GM18508 (cell line): ENCODE results near the gene NAGK.
"Not testable (repeated sequence)": the region's sequence is repeated elsewhere in the genome, so short reads cannot be mapped to it uniquely, and the experiment has no call there.

Experiments used
- ATAC-seq: cut with Tn5 transposase; IDR thresholded peaks from one replicate; pipeline ENCODE4 v1.9.1; 2021; ENCODE audit warnings: moderate number of reproducible peaks; ENCODE audit not compliant: insufficient read depth, unreplicated experiment

Gene NAGK

GRCh38 chr2:71102981-71103681, 34.7 kb downstream of the NAGK start:
- ATAC-seq: no peak

- ATAC-seq: no peak
Observed at GRCh38 chr2:71103809-71104208, 35.4 kb downstream of the NAGK start.

DNA sequence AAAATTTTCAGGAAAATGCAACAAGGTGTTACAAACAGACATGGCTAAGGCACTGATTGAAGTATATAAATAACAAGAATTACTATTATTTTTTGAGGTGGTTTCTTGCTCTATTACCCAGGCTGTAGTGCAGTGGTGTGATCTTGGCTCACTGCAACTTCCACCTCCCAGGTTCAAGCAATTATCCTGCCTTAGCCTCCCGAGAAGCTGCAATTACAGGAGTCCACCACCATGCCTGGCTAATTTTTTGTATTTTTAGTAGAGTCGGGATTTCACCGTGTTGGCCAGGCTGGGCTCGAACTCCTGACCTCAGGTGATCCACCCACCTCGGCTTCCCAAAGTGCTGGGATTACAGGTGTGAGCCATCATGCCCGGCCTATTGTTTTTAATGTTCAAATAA, 38.0 kb downstream of the NAGK start:
- not testable (repeated sequence) for ATAC-seq

DNA sequence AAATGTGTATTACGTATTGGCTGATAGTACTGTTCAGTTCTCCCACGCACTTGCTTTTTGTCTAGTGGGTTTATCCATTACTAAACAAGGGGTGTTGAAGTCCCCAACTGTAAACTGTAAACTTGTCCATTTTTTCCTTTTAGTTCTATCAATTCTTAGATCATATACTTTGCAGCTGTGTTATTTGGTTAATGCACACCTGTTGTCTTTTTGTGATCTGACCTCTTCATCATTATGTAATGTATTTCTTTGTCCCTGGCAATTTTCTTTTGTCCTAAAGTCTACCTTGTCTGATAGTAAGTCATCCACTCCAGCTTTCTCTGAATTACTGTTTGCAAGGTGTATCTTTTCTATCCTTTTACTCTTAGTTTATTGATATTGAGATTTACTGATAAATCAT, 39.6 kb downstream of the NAGK start:
- ATAC-seq: no peak

DNA sequence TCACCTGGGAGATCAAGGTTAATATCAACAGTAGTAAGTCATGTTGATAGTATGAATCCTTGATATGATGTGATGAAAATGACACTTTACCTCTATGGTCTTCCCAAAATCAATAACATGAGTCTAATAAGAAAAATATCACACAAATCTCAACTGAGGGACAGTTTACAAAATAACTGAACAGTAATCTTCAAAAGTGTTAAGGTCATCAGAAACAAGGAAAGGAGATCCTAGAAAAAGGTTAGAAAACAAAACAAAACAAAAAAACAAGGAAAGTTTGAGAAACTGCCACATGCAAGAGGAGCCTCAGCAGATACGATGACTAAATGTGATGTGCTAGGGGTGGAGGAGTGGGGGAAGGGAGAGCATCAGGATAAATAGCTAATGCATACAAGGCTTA, 45.4 kb downstream of the NAGK start:
- no peak for ATAC-seq

- no peak for ATAC-seq
Observed at GRCh38 chr2:71117063-71117462, 48.6 kb downstream of the NAGK start.

- ATAC-seq: no peak
Observed at GRCh38 chr2:71120195-71120594, 51.7 kb downstream of the NAGK start.

DNA sequence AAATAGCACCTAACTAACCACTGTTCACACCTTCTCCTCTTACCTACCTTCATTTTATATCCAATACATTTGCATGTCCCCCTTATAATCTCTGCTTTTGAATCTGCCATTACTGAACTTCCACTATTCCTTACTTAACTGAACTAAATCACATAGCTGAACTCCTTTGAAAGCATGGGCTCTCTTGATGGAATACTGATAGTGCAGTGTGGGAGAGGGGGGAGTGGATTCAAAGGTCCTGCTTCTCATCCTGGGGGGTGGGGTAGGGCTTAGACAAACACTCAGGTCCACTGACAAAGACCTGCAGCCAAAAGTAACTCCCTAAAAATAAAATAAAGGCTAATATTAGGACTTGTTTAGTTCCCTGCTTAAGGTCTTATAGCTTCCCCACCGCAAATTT, 53.0 kb downstream of the NAGK start:
- ATAC-seq: no peak

DNA sequence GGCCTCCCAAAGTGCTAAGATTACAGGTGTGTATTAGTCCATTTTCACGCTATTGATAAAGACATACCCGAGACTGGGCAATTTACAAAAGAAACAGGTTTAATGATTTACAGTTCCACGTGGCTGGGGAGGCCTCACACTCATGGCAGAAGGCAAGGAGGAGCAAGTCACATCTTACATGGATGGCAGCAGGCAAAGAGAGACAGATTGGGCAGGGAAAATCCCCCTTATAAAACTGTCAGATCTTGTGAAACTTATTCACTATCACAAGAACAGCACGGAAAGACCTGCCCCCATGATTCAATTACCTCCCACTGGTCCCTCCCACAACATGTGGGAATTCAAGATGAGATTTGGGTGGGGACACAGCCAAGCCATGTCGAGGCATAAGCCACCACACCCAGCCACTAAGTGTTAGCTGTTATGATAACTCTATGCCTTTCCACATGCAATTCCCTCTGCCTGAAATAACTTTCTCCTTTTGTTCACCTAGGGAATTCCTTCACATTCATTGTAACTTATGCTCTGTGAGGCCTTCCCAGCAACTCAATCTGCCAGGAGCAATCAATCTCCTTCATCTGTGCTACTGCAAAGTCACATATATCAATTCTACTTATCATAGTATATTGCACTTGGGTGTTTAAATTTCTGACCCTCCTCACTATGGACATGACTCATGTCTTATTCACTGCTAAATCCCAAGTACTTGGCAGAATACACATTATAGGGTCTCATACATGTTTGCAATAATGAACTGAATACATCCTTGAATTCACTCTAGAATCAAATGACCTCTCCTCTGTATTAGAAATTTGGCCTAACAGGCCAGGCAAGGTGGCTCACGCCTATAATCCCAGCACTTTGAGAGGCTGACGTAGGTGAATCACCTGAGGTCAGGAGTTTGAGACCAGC, 54.2 kb downstream of the NAGK start:
- ATAC-seq: no peak

DNA sequence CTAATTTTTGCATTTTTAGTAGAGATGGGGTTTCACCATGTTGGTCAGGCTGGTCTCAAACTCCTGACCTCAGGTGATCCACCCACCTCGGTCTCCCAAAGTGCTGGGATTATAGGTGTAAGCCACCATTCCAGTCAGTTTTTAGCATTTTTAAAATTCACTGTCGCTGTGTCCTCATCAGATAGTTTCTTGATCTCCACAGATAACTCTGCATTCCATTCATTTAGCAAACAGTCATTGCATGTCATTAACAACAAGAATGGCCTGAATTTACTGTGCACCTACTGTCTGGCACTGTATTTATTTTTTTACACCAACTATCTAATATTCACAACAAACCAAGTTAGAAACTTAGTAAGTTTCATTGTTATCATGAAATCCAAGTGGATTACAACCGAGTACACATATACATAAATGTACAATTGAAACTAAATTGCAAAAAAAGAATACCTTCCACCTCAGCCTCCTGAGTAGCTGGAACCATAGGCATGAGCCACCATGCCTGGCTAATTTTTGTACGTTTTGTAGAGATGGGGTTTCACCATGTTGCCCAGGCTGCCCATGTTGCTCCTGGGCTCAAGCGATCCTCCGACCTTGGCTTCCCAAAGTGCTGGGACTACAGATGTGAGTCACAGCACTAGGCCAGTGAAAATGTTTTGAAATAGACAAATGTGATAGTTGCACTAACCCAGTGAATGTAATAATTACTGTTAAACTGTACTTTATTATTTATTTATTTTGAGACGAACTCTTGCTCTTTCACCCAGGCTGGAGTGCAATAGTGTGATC, 57.3 kb downstream of the NAGK start:
- ATAC-seq: no peak

- ATAC-seq: no peak
Observed at GRCh38 chr2:71126957-71127356, 58.5 kb downstream of the NAGK start.
